H9 (cell line): ENCODE results near the gene VENTX. TPM values are rescaled to one million over a fixed set of nuclear protein-coding genes. Genes with fewer than 3 reads are reported as not detected.

Source experiments
- DNase-seq: peaks from one replicate; pipeline ENCODE4 v3.0.0-alpha.2; 2017
- H2AFZ ChIP-seq: one replicate; pipeline ENCODE4 v1.6.1; 2013; ENCODE audit warnings: mild to moderate bottlenecking, low read length, control low read depth, moderate library complexity
- H2AK5ac ChIP-seq: 2 replicates; pipeline ENCODE4 v1.6.1; 2013; ENCODE audit warnings: low read length, control low read depth, mixed read lengths; ENCODE audit not compliant: insufficient read length
- H2BK120ac ChIP-seq: one replicate; pipeline ENCODE4 v1.6.1; 2013; ENCODE audit warnings: low read depth, mild to moderate bottlenecking, low read length, control low read depth, inconsistent platforms; ENCODE audit not compliant: poor library complexity, severe bottlenecking
- H2BK12ac ChIP-seq: 2 replicates; pipeline ENCODE4 v1.6.1; 2013; ENCODE audit warnings: low read length, control low read depth, mixed read lengths, low read depth; ENCODE audit not compliant: insufficient read length
- H2BK15ac ChIP-seq: 2 replicates; pipeline ENCODE4 v1.6.1; 2013; ENCODE audit warnings: low read depth, low read length, control low read depth
- H2BK20ac ChIP-seq: one replicate; pipeline ENCODE4 v1.6.1; 2013; ENCODE audit warnings: low read depth, mild to moderate bottlenecking, low read length, control low read depth, inconsistent platforms; ENCODE audit not compliant: poor library complexity, severe bottlenecking
- H2BK5ac ChIP-seq: 2 replicates; pipeline ENCODE4 v1.6.1; 2013; ENCODE audit warnings: low read length, control low read depth, mixed read lengths; ENCODE audit not compliant: insufficient read length
- H3K14ac ChIP-seq: 2 replicates; pipeline ENCODE4 v1.6.1; 2013; ENCODE audit warnings: low read length, control low read depth; ENCODE audit not compliant: insufficient read depth
- H3K18ac ChIP-seq: 2 replicates; pipeline ENCODE4 v1.6.1; 2013; ENCODE audit warnings: low read depth, mild to moderate bottlenecking, mixed read lengths, low read length, control low read depth; ENCODE audit not compliant: insufficient read length
- H3K23ac ChIP-seq: 2 replicates; pipeline ENCODE4 v1.6.1; 2013; ENCODE audit warnings: low read length, control low read depth, mixed read lengths, low read depth; ENCODE audit not compliant: insufficient read length
- H3K23me2 ChIP-seq: 2 replicates; pipeline ENCODE4 v1.6.1; 2013; ENCODE audit warnings: low read depth, mild to moderate bottlenecking, mixed read lengths, low read length, control low read depth; ENCODE audit not compliant: insufficient read length, poor library complexity, severe bottlenecking
- H3K27ac ChIP-seq: 2 replicates; pipeline ENCODE4 v1.5.1; 2013; ENCODE audit warnings: low read length, control low read depth, mixed read lengths, low read depth; ENCODE audit not compliant: insufficient read length
- H3K27me3 ChIP-seq: 2 replicates; pipeline ENCODE4 v1.6.1; 2013; ENCODE audit warnings: low read length, control low read depth, inconsistent platforms; ENCODE audit not compliant: insufficient read depth
- H3K4ac ChIP-seq: 2 replicates; pipeline ENCODE4 v1.6.1; 2013; ENCODE audit warnings: low read depth, mild to moderate bottlenecking, control low read depth, inconsistent platforms, low read length, moderate library complexity
- H3K4me1 ChIP-seq: 2 replicates; pipeline ENCODE4 v1.6.1; 2013; ENCODE audit warnings: low read length, control low read depth, inconsistent platforms; ENCODE audit not compliant: insufficient read depth
- H3K4me2 ChIP-seq: 2 replicates; pipeline ENCODE4 v1.6.1; 2013; ENCODE audit warnings: low read length, control low read depth, mixed read lengths; ENCODE audit not compliant: insufficient read length, insufficient read depth
- H3K56ac ChIP-seq: 2 replicates; pipeline ENCODE4 v1.6.1; 2013; ENCODE audit warnings: low read depth, mild to moderate bottlenecking, mixed read lengths, low read length, control low read depth; ENCODE audit not compliant: insufficient read length
- H3K79me1 ChIP-seq: 2 replicates; pipeline ENCODE4 v1.6.1; 2013; ENCODE audit warnings: low read depth, mild to moderate bottlenecking, moderate library complexity, low read length, control low read depth, inconsistent platforms; ENCODE audit not compliant: insufficient read depth, poor library complexity, severe bottlenecking
- H3K79me2 ChIP-seq: 2 replicates; pipeline ENCODE4 v1.6.1; 2013; ENCODE audit warnings: low read length, control low read depth, inconsistent platforms; ENCODE audit not compliant: insufficient read depth
- H3K9ac ChIP-seq: 2 replicates; pipeline ENCODE4 v1.6.1; 2013; ENCODE audit warnings: low read length, control low read depth, mixed read lengths; ENCODE audit not compliant: insufficient read length; ENCODE audit errors: extremely low read depth
- H3K9me3 ChIP-seq: one replicate; pipeline ENCODE4 v1.6.1; 2013; ENCODE audit warnings: low read depth, low read length, inconsistent platforms; ENCODE audit not compliant: control insufficient read depth
- H3T11ph ChIP-seq: one replicate; pipeline ENCODE4 v1.6.1; 2013; ENCODE audit warnings: mild to moderate bottlenecking, low read length, control low read depth, inconsistent platforms
- H4K20me1 ChIP-seq: one replicate; pipeline ENCODE4 v1.6.1; 2013; ENCODE audit not compliant: control insufficient read depth, insufficient read length, insufficient read depth
- H4K5ac ChIP-seq: 2 replicates; pipeline ENCODE4 v1.6.1; 2013; ENCODE audit warnings: low read depth, mild to moderate bottlenecking, mixed read lengths, low read length, control low read depth; ENCODE audit not compliant: insufficient read length
- H4K8ac ChIP-seq: replicated peaks from 2 replicates; pipeline ENCODE4 v1.6.1; 2013; ENCODE audit warnings: low read length, control low read depth, mixed read lengths, low read depth; ENCODE audit not compliant: insufficient read length
- H4K91ac ChIP-seq: 2 replicates; pipeline ENCODE4 v1.6.1; 2013; ENCODE audit warnings: low read depth, mild to moderate bottlenecking, moderate library complexity, mixed read lengths, low read length, control low read depth; ENCODE audit not compliant: insufficient read length
- H3K27ac Mint-ChIP-seq, 3 experiments: 2 replicates in 2 of 3; 3 replicates in 1 of 3; pipeline ENCODE4 v1.8.0; 2020 to 2021; ENCODE audit warnings: mixed read lengths in 3 of 3, mild to moderate bottlenecking in 1 of 3, moderate library complexity in 1 of 3
- H3K27me3 Mint-ChIP-seq: 2 replicates; pipeline ENCODE4 v1.8.0; 2021; ENCODE audit warnings: low read depth, mild to moderate bottlenecking, moderate library complexity, mixed read lengths
- H3K36me3 Mint-ChIP-seq, 3 experiments: 2 replicates in 2 of 3; 3 replicates in 1 of 3; pipeline ENCODE4 v1.8.0; 2020 to 2021; ENCODE audit warnings: low read depth in 3 of 3, mixed read lengths in 3 of 3; ENCODE audit not compliant: insufficient read depth in 1 of 3
- H3K4me1 Mint-ChIP-seq, 2 experiments: 2 replicates each; pipeline ENCODE4 v1.8.0; 2020; ENCODE audit warnings: mixed read lengths in 2 of 2
- H3K4me3 Mint-ChIP-seq, 2 experiments: 2 replicates in 1 of 2; 3 replicates in 1 of 2; pipeline ENCODE4 v1.8.0; 2020 to 2021; ENCODE audit warnings: mild to moderate bottlenecking in 2 of 2, mixed read lengths in 2 of 2, moderate library complexity in 1 of 2
- H3K9me3 Mint-ChIP-seq, 2 experiments: 2 replicates in 1 of 2; 3 replicates in 1 of 2; pipeline ENCODE4 v1.8.0; 2020; ENCODE audit warnings: mild to moderate bottlenecking in 2 of 2, mixed read lengths in 2 of 2, moderate library complexity in 1 of 2
- CTCF ChIP-seq: fragments of 200-600 bp; sonication (generic); conservative IDR thresholded peaks from 3 replicates; pipeline ENCODE4 v1.8.0; 2021; ENCODE audit warnings: antibody characterized with exemption, mild to moderate bottlenecking
- WGBS: extraction: QIAGEN DNeasy Blood & Tissue Kit; methylation state at CpG from one replicate; pipeline ENCODE4 v1.1.7; 2013; ENCODE audit warnings: missing lambda C conversion rate, low lambda C conversion rate, mixed read lengths; ENCODE audit not compliant: insufficient read length; ENCODE audit errors: extremely low coverage; 5-methylcytosine and 5-hydroxymethylcytosine counted together
- total RNA-seq: library from RNA; stranded (reverse); gene quantifications from 2 replicates; pipeline ENCODE4 v1.2.1, GENCODE V29; 2021

VENTX gene
- total RNA-seq, 1 experiment from 2014 or later: 10.9 TPM

GRCh38 chr10:133277277-133277992, 39.8 kb downstream of the VENTX start:
- Histone ChIP-seq H3K4ac (no peak overlapping the region), H3K27ac (no peak overlapping the region), H4K91ac (no peak overlapping the region), H2BK20ac (no peak overlapping the region), H3K79me1 (no peaks in the 10 kb centered on the region), H3K56ac (no peak overlapping the region), H2BK5ac (no peak overlapping the region), H3T11ph (no peak overlapping the region), H3K79me2 (no peaks in the 10 kb centered on the region), H2AK5ac (no peak overlapping the region), H3K23me2 (peaks cover 7% of the 10 kb centered on the region), H3K27me3 (no peaks in the 10 kb centered on the region; the same call in 1 of the 2 replicates), H2BK12ac (no peak overlapping the region), H3K4me2 (peak overlapping the region; percentile 37), H2AFZ (no peak overlapping the region), H2BK120ac (no peak overlapping the region), H3K14ac (no peak overlapping the region), H3K9ac (no peak overlapping the region), H2BK15ac (no peak overlapping the region), H4K5ac (no peak overlapping the region), H3K9me3 (no peaks in the 10 kb centered on the region), H4K8ac (no peak overlapping the region), H4K20me1 (no peaks in the 10 kb centered on the region), H3K4me1 (no peaks in the 10 kb centered on the region), H3K23ac (no peak overlapping the region), H3K18ac (no peak overlapping the region)
- no peaks in the 10 kb centered on the region for H3K9me3 Mint-ChIP-seq
- peaks cover 3 to 17% (median 11%) of the 10 kb centered on the region in 3 experiments; a peak in 6 of 7 replicates for H3K36me3 Mint-ChIP-seq
- no peak for DNase-seq
- WGBS: no CpG with 5 or more reads among the region's 25 CpGs
- no peak overlapping the region; a peak in 1 of 5 replicates for H3K4me3 Mint-ChIP-seq
- TF ChIP-seq CTCF: no peak
- peak overlapping the region in 1 of 3 experiments; percentile 48; a peak in 1 of 7 replicates for H3K27ac Mint-ChIP-seq
- H3K4me1 Mint-ChIP-seq: peaks cover 3 to 7% of the 10 kb centered on the region in 2 experiments; a peak in 3 of 4 replicates
- peaks cover 11% of the 10 kb centered on the region for H3K27me3 Mint-ChIP-seq
